Thyroid gland (tissue), 4 donors: ENCODE measurements around the gene KRT1.

Experiments
- CTCF ChIP-seq, 6 experiments: fragments of 200-600 bp in 3 of 6; fragments of 450-650 bp in 3 of 6; sonication (generic) in 3 of 6; IDR thresholded peaks; one replicate each; pipeline ENCODE4 v1.5.1; 2016 to 2019; ENCODE audit warnings: antibody characterized with exemption in 6 of 6, mild to moderate bottlenecking in 2 of 6, inconsistent platforms in 1 of 6, moderate library complexity in 1 of 6
- POLR2A ChIP-seq, 2 donors: fragments of 450-650 bp; IDR thresholded peaks; one replicate each; pipeline ENCODE4 v1.6.1; 2017; ENCODE audit warnings: antibody characterized with exemption in 2 of 2, mild to moderate bottlenecking in 2 of 2, moderate library complexity in 1 of 2

- TF ChIP-seq CTCF (IDR thresholded peaks at IDR 0.05) (no peak), POLR2A (IDR thresholded peaks at IDR 0.05) (no peak)
These were observed 43.5 kb downstream of the KRT1 start for GRCh38 chr12:52636592-52637258.
